ENCODE results near the gene NHERF1. TPM values are rescaled to one million over a fixed set of nuclear protein-coding genes. Genes with fewer than 3 reads are reported as not detected.

Gene NHERF1
- total and polyA plus RNA-seq, 2 of the 4 experiments (the other 2 are of a cell fraction): 3.8 to 11.8 TPM

DNA sequence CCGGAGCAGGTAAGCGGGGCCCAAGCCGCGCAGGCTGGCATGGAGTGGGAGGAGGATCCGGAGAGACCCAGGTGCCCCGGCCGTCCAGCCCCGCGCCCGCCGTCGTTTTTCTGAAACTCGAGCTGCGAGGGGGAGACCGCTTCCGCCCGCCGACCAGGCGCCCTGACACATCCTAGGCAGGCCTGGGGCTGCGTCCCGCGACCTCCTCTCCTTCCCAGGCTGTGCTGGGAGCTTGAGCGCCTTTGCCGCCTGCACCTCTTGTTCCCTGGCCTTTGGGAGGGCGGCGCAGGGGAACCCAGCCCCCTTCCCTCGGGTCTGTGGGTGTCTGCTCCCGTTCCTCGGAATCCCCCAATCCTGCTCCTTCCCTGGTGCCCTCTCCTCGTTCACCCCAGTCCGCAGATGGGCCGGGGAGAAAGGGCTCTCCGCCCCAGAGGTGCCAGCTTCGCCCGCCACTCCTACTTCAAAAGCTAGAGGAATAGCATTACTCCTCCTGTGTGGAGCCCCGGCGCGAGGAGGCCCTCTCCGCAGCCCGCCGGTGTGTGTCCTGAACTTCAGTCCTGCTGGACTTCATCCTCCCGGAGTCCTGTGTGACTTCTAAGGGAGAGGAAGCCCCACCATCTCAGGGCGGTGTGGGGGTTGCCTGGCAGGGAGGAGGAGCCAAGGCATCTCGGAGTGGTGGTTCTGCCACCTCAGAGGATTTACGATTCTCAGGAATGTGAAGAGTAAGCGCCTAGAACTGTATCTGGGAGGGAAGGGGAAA lies 1.0 kb downstream of the NHERF1 start:
- H3K14ac ChIP-seq (replicated peaks; ENCODE audit: low read depth, low read length): no peak overlapping the region
- no peak overlapping the region for H4K5ac ChIP-seq (ENCODE audit: low read depth, low read length)
- in situ Hi-C loops (cut with MboI; ENCODE audit: low sequenced_read_pairs) (loop anchor here (10.0 kb wide), 1 partner anchor 205 kb away; no protein-coding TSS in a partner anchor), dilution Hi-C loops (cut with HindIII; ENCODE audit: low sequenced_read_pairs, unreplicated experiment) (no loop called here), intact Hi-C loops (cut with micrococcal nuclease) (loop anchor here (2.0 to 5.0 kb wide), 2 partner anchors 17 to 93 kb away; no protein-coding TSS in a partner anchor)
- H3K18ac ChIP-seq (ENCODE audit: low read depth, low read length): no peak overlapping the region
- WGBS, 2 experiments (ENCODE audit: extremely low coverage in 2 of 2, insufficient read length in 1 of 2): 2% methylated on average over 22 of the region's 46 CpGs; no CpG with 5 or more reads in 1 of the 2 experiments
- no peaks in the 10 kb centered on the region for H3K27me3 ChIP-seq (ENCODE audit: control insufficient read depth, insufficient read depth, low read length)
- DNase-seq (no peak), ATAC-seq (ENCODE audit: low read depth) (no peak)
- TF ChIP-seq NFE2L2 (IDR thresholded peaks at IDR 0.05; ENCODE audit: low read depth, low read length) (no peak), SMC3 (IDR thresholded peaks at IDR 0.05; ENCODE audit: low read depth, low read length) (no peak), FOS (IDR thresholded peaks at IDR 0.05; ENCODE audit: low read depth, low read length) (no peak), RFX5 (IDR thresholded peaks at IDR 0.05; ENCODE audit: low read depth, low read length) (no peak), RCOR1 (IDR thresholded peaks at IDR 0.05; ENCODE audit: insufficient replicate concordance, low read length) (no peak), MAFK (IDR thresholded peaks at IDR 0.05; ENCODE audit: low read depth, low read length) (no peak), BHLHE40 (IDR thresholded peaks at IDR 0.05; ENCODE audit: low read depth, low read length) (no peak), CHD1 (IDR thresholded peaks at IDR 0.05; ENCODE audit: low read depth, low read length) (no peak), POLR2A (IDR thresholded peaks at IDR 0.05; ENCODE audit: low read depth, low read length) (no peak), RAD21 (IDR thresholded peaks at IDR 0.05; ENCODE audit: low read length) (no peak), MXI1 (IDR thresholded peaks at IDR 0.05; ENCODE audit: borderline replicate concordance, low read depth, low read length) (no peak)
- TF ChIP-seq, protein P1, sequence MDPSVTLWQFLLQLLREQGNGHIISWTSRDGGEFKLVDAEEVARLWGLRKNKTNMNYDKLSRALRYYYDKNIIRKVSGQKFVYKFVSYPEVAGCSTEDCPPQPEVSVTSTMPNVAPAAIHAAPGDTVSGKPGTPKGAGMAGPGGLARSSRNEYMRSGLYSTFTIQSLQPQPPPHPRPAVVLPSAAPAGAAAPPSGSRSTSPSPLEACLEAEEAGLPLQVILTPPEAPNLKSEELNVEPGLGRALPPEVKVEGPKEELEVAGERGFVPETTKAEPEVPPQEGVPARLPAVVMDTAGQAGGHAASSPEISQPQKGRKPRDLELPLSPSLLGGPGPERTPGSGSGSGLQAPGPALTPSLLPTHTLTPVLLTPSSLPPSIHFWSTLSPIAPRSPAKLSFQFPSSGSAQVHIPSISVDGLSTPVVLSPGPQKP (IDR thresholded peaks at IDR 0.05; ENCODE audit: borderline replicate concordance, low read depth, low read length): no peak
- TF ChIP-seq, protein P2, sequence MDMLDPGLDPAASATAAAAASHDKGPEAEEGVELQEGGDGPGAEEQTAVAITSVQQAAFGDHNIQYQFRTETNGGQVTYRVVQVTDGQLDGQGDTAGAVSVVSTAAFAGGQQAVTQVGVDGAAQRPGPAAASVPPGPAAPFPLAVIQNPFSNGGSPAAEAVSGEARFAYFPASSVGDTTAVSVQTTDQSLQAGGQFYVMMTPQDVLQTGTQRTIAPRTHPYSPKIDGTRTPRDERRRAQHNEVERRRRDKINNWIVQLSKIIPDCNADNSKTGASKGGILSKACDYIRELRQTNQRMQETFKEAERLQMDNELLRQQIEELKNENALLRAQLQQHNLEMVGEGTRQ (IDR thresholded peaks at IDR 0.05; ENCODE audit: low read depth, low read length): no peak
- no peak overlapping the region for H3K4ac ChIP-seq (ENCODE audit: low read depth, low read length)
- H2BK20ac ChIP-seq (ENCODE audit: low read depth, low read length): no peak overlapping the region
- H3K56ac ChIP-seq (ENCODE audit: extremely low read depth, insufficient read depth, low read length): no peak overlapping the region
- 0 out of 2 replicates have a peak overlapping the region, but pooled peaks have one; percentile 12 for H2AK5ac ChIP-seq (ENCODE audit: low read depth, low read length)
- ChIA-PET CTCF (interaction anchor here (0.9 kb wide), 1 partner anchor 13 kb away, joined by 4 read pairs; no protein-coding TSS in a partner anchor), POLR2A (ENCODE audit: unreplicated experiment) (no interaction called here)
- no TSS peak for BruUV-seq (replicated peaks)
- no peak overlapping the region for H4K91ac ChIP-seq (ENCODE audit: insufficient read depth, low read depth, low read length)
- H3K9me3 ChIP-seq (ENCODE audit: control insufficient read depth, insufficient read depth, low read length): no peaks in the 10 kb centered on the region
- H3K27ac ChIP-seq (ENCODE audit: insufficient read depth, low read length): no peak overlapping the region; the same call in 1 of the 2 replicates
- peak overlapping the region; percentile 83 for H3K4me2 ChIP-seq (ENCODE audit: low read depth, low read length)
- no peak overlapping the region for H2BK120ac ChIP-seq (ENCODE audit: low read depth, low read length)
- H3K9ac ChIP-seq (ENCODE audit: low read depth, low read length): peak overlapping the region; percentile 18; the same call in 1 of the 2 replicates
- peaks cover 8% of the 10 kb centered on the region; the same call in 1 of the 2 replicates for H3K4me1 ChIP-seq (ENCODE audit: control insufficient read depth, insufficient read depth, low read length)
- H2AFZ ChIP-seq (replicated peaks; ENCODE audit: low read length, poor library complexity): peak overlapping the region; percentile 97
- peaks cover 6 to 22% of the 10 kb centered on the region in 2 experiments for H3K79me1 ChIP-seq (ENCODE audit: low read depth in 1 of 2, low read length in 2 of 2)
- H2BK5ac ChIP-seq (ENCODE audit: low read depth, low read length, poor library complexity, severe bottlenecking): no peak overlapping the region
- H3K36me3 ChIP-seq (ENCODE audit: control insufficient read depth, insufficient read depth, low read length): no peaks in the 10 kb centered on the region
- H4K8ac ChIP-seq (ENCODE audit: low read depth in 2 of 2, low read length in 2 of 2): peak overlapping the region in 1 of 2 experiments; percentile 54; a peak in 1 of 4 replicates
- peaks cover 4% of the 10 kb centered on the region; the same call in 1 of the 2 replicates for H4K20me1 ChIP-seq (ENCODE audit: insufficient read depth, low read length)
- no peak overlapping the region for H2BK15ac ChIP-seq (ENCODE audit: low read depth, low read length)
- peak overlapping the region; percentile 77 for H2AK9ac ChIP-seq (replicated peaks; ENCODE audit: low read depth, low read length, poor library complexity)
- H3K23ac ChIP-seq (ENCODE audit: low read depth, low read length): peak overlapping the region; percentile 0; the same call in 1 of the 2 replicates
- H3K4me3 ChIP-seq (ENCODE audit: insufficient read depth, low read depth, low read length): peak overlapping the region; percentile 87
- peaks cover 3% of the 10 kb centered on the region for H3K9me1 ChIP-seq (ENCODE audit: insufficient read depth, low read length)
